ENCODE measurements around the gene TINAGL1. TPM values are rescaled to one million over a fixed set of nuclear protein-coding genes. Genes with fewer than 3 reads are reported as not detected.
A peak's percentile ranks its signal among the peaks of the same experiment; 100 is the strongest.

Gene TINAGL1
- polyA plus RNA-seq, 10 donors, result 16.9 to 30.9 (median 20.5) TPM

DNA sequence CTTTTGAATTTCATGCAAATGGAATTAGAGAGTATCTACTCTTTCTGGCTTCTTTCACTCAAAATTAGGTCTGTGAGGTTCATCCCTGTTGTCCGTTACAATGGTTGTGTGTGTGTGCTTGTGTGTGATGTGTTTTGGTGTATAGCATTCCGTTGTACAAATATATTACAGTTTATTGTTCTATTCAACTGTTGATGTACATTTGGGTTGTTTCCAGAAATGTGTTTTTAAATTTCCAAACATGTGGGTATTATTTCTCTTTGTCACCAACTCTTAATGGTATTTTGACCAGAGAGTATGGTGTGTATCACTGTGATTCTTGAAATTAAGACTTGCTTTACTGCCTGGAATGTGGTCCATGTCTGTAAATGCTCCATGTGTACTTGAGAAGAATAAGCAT lies 24.3 kb downstream of the TINAGL1 start:
- DNase-seq, result no peak

GRCh38 chr1:31602081-31602480 lies 25.8 kb downstream of the TINAGL1 start:
- no peak for DNase-seq

DNA sequence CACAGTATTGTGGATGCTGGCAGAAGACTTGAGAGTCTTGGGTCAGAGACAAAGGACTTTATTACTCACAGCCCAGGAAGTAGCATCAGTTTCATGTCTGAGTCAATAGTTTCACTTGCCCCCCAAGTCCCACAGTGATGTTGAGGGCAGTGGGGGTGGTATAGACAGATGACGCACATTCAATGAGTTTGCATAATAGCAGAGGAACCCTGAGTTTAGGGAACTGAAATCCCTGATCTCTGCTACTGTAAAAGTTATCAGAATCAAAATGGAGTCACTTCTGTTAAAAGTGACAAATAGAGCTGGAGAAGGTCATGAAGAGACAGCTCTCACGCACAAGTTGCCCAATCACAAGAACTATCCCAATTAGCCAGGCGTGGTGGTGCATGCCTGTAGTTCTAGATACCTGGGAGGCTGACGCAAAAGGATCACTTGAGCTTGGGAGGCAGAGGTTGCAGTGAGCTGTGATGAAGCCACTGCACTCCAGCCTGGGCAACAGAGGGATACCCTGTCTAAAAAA lies 29.7 kb downstream of the TINAGL1 start:
- peak in 1 of 3 donors; percentile 29 for DNase-seq

DNA sequence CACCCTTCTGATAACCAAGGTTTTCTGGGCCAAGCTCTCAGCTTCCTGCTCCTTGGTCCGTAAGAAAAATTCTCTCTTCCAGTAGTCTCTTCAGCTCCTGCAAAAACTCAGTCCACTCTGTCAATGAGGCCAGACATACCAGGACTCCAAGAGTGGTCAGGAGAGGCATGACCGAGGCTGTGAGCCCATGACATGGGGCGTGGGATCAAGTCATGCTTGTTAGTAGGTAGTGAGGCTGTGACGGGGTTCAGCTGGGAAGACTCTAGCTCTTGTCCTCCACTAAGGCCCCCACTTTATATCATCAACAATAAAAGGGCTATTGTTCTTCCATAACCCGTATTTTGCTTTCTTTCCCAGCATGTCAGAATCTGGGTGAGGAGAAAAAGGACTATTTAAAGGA lies 31.0 kb downstream of the TINAGL1 start:
- no peak for DNase-seq

DNA sequence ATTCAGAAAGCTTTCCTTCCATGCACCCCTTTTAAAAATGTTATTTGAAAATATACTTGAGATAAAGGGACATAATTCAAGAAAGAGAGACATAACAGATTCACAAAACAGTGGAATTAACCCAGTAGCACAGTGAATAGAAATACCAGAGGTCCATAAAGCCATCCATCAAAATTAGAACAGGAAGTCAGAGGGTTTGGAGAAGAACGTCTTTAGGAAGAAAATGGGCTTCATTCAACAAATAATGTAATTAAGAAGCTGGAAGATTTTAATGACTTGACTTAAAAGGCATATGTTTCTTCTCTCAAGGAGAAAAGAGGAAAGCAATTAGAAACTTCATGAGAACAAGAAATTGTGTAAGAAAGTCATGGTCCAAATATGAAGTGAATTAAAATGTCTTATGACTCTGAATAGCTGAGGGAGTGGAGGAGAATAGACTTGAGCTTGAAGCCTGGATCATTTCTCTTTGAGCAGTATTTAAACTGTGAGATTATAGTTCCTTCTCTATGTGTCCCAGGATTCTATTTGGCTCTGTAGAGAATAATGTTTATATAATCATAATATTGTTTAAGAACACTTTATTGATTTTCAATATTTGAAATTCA lies 33.3 kb downstream of the TINAGL1 start:
- DNase-seq, result no peak

GRCh38 chr1:31614414-31615005 lies 38.2 kb downstream of the TINAGL1 start:
- no peak for DNase-seq

DNA sequence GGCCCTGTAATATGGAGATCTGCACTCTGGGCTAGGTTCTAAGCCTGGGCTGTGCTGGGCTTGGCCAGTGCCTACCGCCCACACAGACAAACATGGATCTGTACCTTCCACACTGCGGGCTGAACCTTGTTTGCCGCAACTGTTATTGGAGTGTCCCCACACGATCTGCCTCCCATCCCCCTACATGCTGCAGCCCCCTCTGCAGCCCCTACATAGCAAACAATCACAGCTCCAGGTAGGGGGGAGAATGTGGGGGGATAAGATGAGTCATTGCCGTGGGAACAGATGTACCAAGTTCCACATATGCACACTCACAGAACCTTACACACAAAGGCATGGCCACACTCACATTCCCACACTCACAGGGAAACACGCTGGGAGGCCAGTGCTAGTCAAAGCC lies 39.1 kb downstream of the TINAGL1 start:
- no peak for DNase-seq

- DNase-seq, result no peak
Observed at GRCh38 chr1:31615939-31616338, 39.6 kb downstream of the TINAGL1 start.

DNA sequence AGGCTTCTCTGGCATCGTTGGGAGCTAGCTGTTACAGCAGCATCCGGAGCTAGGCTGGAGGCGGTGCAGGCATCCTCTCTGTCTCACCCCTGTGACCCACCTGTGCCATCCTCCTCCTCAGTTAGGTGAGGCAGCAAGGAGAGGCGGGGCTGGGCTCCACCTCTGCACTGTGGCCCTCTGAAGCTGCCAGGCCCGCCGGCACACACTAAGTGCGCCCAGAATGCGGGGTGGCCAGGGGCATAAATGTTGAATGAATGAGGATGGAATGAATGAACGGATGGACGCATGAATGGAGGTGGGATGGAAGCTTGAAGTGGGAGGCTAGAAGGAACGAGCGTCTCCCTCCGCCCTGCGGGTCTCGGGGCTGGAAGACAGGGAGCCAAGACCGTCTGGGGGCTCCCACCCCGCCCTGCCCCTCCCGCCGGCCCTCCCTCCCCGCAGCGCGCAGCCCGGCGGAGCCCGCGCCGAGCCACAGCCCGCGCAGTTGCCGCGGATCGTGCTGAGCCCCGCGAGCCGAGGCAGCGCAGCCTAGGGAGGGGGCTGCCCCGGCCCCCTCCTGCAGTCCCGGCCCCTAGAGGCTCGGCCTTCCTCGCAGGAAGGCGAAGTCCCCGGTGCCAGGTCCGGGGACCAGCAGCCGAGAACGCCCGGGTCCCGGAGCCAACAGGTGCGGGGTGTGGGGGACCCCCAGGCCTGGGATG lies 41.1 kb downstream of the TINAGL1 start, which contains the start of gene HCRTR1:
Gene HCRTR1 (plus strand): TSS at position 472 of the 698 bp plus-strand sequence. CDS start 1,504 bp downstream, outside the sequence.
- no peak for DNase-seq

- DNase-seq, result peak in 2 of 3 donors; percentile 38 to 74
Observed at GRCh38 chr1:31617916-31618746, 41.8 kb downstream of the TINAGL1 start.

DNA sequence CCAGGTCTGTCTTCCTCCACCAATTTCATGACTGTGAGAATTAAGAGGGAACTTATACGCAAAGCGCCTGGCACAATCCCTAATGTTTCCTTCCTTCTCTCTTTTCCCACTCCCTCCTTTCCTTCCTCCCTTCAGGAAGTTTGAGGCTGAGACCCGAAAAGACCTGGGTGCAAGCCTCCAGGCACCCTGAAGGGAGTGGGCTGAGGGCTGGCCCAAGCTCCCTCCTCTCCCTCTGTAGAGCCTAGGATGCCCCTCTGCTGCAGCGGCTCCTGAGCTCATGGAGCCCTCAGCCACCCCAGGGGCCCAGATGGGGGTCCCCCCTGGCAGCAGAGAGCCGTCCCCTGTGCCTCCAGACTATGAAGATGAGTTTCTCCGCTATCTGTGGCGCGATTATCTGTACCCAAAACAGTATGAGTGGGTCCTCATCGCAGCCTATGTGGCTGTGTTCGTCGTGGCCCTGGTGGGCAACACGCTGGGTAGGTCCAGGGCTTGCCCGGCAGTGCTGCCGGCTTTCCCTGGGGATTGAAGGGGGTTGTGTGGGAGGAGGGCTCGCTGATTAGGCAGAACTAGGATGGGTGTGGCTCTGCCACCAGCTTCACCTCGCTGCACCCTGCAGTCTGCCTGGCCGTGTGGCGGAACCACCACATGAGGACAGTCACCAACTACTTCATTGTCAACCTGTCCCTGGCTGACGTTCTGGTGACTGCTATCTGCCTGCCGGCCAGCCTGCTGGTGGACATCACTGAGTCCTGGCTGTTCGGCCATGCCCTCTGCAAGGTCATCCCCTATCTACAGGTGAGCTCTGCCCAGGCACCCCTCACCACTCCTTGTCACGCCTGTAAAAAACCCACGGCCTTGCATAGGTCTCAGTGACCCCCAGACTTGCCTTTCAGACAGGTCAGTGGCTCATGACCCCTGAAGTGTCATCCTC lies 42.9 kb downstream of the TINAGL1 start:
- DNase-seq, result no peak

- DNase-seq, result no peak
Observed at GRCh38 chr1:31620631-31621497, 44.5 kb downstream of the TINAGL1 start.

- DNase-seq, result no peak
Observed at GRCh38 chr1:31621498-31621820, 45.1 kb downstream of the TINAGL1 start.

GRCh38 chr1:31621847-31622730 lies 45.8 kb downstream of the TINAGL1 start:
- DNase-seq, result no peak

GRCh38 chr1:31623365-31623764 lies 47.0 kb downstream of the TINAGL1 start:
- no peak for DNase-seq

- DNase-seq, result no peak
Observed at GRCh38 chr1:31624309-31624708, 48.0 kb downstream of the TINAGL1 start.

GRCh38 chr1:31624731-31625514 lies 48.6 kb downstream of the TINAGL1 start:
- no peak for DNase-seq

Measured in muscle of back (tissue), 11 donors.